GM12878 (cell line): Measurements from ENCODE around the gene PSAP. TPM values are rescaled to one million over a fixed set of nuclear protein-coding genes. Genes with fewer than 3 reads are reported as not detected.

Source experiments
- ATAC-seq: fragments of 200-7000 bp; cut with Tn5 transposase; 3 replicates; pipeline ENCODE4 v1.9.1; 2020; ENCODE audit warnings: mild to moderate bottlenecking, moderate library complexity
- BruUV-seq: library from RNA; stranded (reverse); fragments of 400-500 nt; replicated peaks from 2 replicates; lab custom pipeline; 2021; lab: Mats Ljungman, UMichigan
- CTCF ChIA-PET: fragments of 300-600 bp; sonication (Branson Sonifier 250); formaldehyde crosslinking; extraction: SDS; loops from one replicate; lab custom pipeline; 2021; ENCODE audit warnings: inconsistent platforms; lab: Yijun Ruan, JAX
- POLR2A ChIA-PET: fragments of 350-600 bp; formaldehyde crosslinking; extraction: SDS; loops from one replicate; lab custom pipeline; 2021; ENCODE audit warnings: inconsistent platforms; lab: Charles Lee
- RAD21 ChIA-PET: fragments of 300-600 bp; sonication (Branson Sonifier 250); formaldehyde crosslinking; loops from one replicate; lab custom pipeline; 2023; ENCODE audit warnings: antibody characterized with exemption; ENCODE audit not compliant: unreplicated experiment; lab: Charles Lee
- SMC1A ChIA-PET: fragments of 300-600 bp; sonication (Branson Sonifier 250); formaldehyde crosslinking; loops from one replicate; lab custom pipeline; 2023; ENCODE audit not compliant: unreplicated experiment, uncharacterized antibody; lab: Charles Lee
- DNase-seq: peaks from one replicate; pipeline ENCODE4 v3.0.0-alpha.2; 2011; ENCODE audit warnings: low read depth, low spot score
- FAIRE-seq: peaks from 3 replicates; lab custom pipeline; 2011; peaks lifted over from hg19 to GRCh38; lab: Jason Lieb, UNC
- H2AFZ ChIP-seq: 2 replicates; pipeline ENCODE4 v1.6.0; 2011; ENCODE audit warnings: low read depth, low read length, control low read depth; ENCODE audit not compliant: control insufficient read depth
- H3K27ac ChIP-seq: 2 replicates; pipeline ENCODE4 v1.5.1; 2011; ENCODE audit warnings: control low read depth; ENCODE audit not compliant: control insufficient read depth, insufficient read depth
- H3K27me3 ChIP-seq, 2 experiments: replicated peaks in 1 of 2; 2 replicates each; pipeline versions ENCODE4 v1.6.0 to v1.6.1; 2011; ENCODE audit warnings: low read length in 1 of 2; ENCODE audit not compliant: control insufficient read depth in 2 of 2, insufficient read depth in 2 of 2
- H3K36me3 ChIP-seq, 2 experiments: 2 replicates each; pipeline ENCODE4 v1.5.1; 2011; ENCODE audit warnings: low read length in 1 of 2; ENCODE audit not compliant: control insufficient read depth in 2 of 2, insufficient read depth in 2 of 2
- H3K4me1 ChIP-seq: 2 replicates; pipeline ENCODE4 v1.6.1; 2011; ENCODE audit warnings: mild to moderate bottlenecking, low read length, moderate library complexity, mixed read lengths; ENCODE audit not compliant: control insufficient read depth, insufficient read depth
- H3K4me2 ChIP-seq: 2 replicates; pipeline ENCODE4 v1.6.0; 2011; ENCODE audit warnings: control low read depth; ENCODE audit not compliant: control insufficient read depth, insufficient read depth
- H3K4me3 ChIP-seq: fragments of 200-600 bp; sonication (generic); 2 replicates; pipeline ENCODE4 v1.5.1; 2016
- H3K79me2 ChIP-seq: 2 replicates; pipeline ENCODE4 v1.6.0; 2011; ENCODE audit warnings: low read length; ENCODE audit not compliant: control insufficient read depth, insufficient read depth
- H3K9ac ChIP-seq: 2 replicates; pipeline ENCODE4 v1.8.0; 2011; ENCODE audit warnings: low read length, control low read depth, mixed read lengths; ENCODE audit not compliant: control insufficient read depth, insufficient read depth
- H3K9me3 ChIP-seq: replicated peaks from 3 replicates; pipeline ENCODE4 v1.5.1; 2011; ENCODE audit warnings: mild to moderate bottlenecking, low read length; ENCODE audit not compliant: control insufficient read depth, insufficient read depth
- H4K20me1 ChIP-seq: 2 replicates; pipeline ENCODE4 v1.6.0; 2011; ENCODE audit not compliant: control insufficient read depth, insufficient read depth
- BHLHE40 ChIP-seq, 2 experiments: fragments of 450-650 bp in 1 of 2; IDR thresholded peaks; 2 replicates each; pipeline ENCODE4 v1.6.1; 2011 to 2017; ENCODE audit warnings: low read depth in 2 of 2, borderline replicate concordance in 1 of 2, improper control_type of control experiment in 1 of 2, low read length in 1 of 2, mild to moderate bottlenecking in 1 of 2
- CBX3 ChIP-seq: fragments of 200-600 bp; sonication (generic); IDR thresholded peaks from 2 replicates; pipeline ENCODE4 v1.6.1; 2016; ENCODE audit warnings: low read depth, borderline replicate concordance
- CHD2 ChIP-seq: IDR thresholded peaks from 2 replicates; pipeline ENCODE4 v1.6.1; 2011; ENCODE audit warnings: low read depth, low read length, improper control_type of control experiment, borderline replicate concordance
- FOS ChIP-seq: IDR thresholded peaks from 3 replicates; pipeline ENCODE4 v1.6.1; 2011; ENCODE audit warnings: borderline replicate concordance; ENCODE audit not compliant: insufficient read length; ENCODE audit errors: extremely low read depth
- JUNB ChIP-seq: IDR thresholded peaks from 2 replicates; pipeline ENCODE4 v1.6.1; 2016; ENCODE audit warnings: antibody characterized with exemption, mild to moderate bottlenecking
- MTA2 ChIP-seq: fragments of 450-650 bp; IDR thresholded peaks from 2 replicates; pipeline ENCODE4 v1.6.1; 2016; ENCODE audit warnings: low read depth, mild to moderate bottlenecking, moderate library complexity
- MYB ChIP-seq: fragments of 150-350 bp; IDR thresholded peaks from 2 replicates; pipeline ENCODE4 v1.6.1; 2014; ENCODE audit warnings: mild to moderate bottlenecking, low read depth, low read length, borderline replicate concordance
- NBN ChIP-seq: fragments of 450-650 bp; IDR thresholded peaks from 2 replicates; pipeline ENCODE4 v1.6.1; 2016
- POLR2AphosphoS5 ChIP-seq: IDR thresholded peaks from 2 replicates; pipeline ENCODE4 v1.6.1; 2011; ENCODE audit warnings: mild to moderate bottlenecking, low read length, inconsistent platforms
- RAD21 ChIP-seq: IDR thresholded peaks from 2 replicates; pipeline ENCODE4 v1.6.1; 2011; ENCODE audit warnings: mild to moderate bottlenecking, low read depth, low read length, moderate library complexity; ENCODE audit not compliant: insufficient read depth
- RCOR1 ChIP-seq: conservative IDR thresholded peaks from 2 replicates; pipeline ENCODE4 v1.6.1; 2012; ENCODE audit warnings: low read depth, low read length, improper control_type of control experiment
- TCF7 ChIP-seq: IDR thresholded peaks from 2 replicates; pipeline ENCODE4 v1.6.1; 2014; ENCODE audit warnings: antibody characterized with exemption, borderline replicate concordance
- WRNIP1 ChIP-seq: IDR thresholded peaks from 2 replicates; pipeline ENCODE4 v1.6.1; 2011; ENCODE audit warnings: low read depth, low read length, improper control_type of control experiment, borderline replicate concordance
- ZNF217 ChIP-seq: fragments of 450-650 bp; IDR thresholded peaks from 2 replicates; pipeline ENCODE4 v1.6.1; 2017; ENCODE audit warnings: antibody characterized with exemption, mild to moderate bottlenecking
- ZNF24 ChIP-seq: fragments of 450-650 bp; IDR thresholded peaks from 2 replicates; pipeline ENCODE4 v1.6.1; 2017; ENCODE audit warnings: antibody characterized with exemption, mild to moderate bottlenecking
- WGBS: methylation state at CpG from one replicate; pipeline ENCODE4 v1.1.6; 2016; ENCODE audit warnings: low lambda C conversion rate; ENCODE audit not compliant: insufficient replicate concordance, insufficient coverage; ENCODE audit errors: missing lambda C conversion rate; 5-methylcytosine and 5-hydroxymethylcytosine counted together
- in situ Hi-C: fragments of 300-500 bp; cut with MboI; formaldehyde crosslinking; loops from 9 replicates; pipeline ENCODE4 v1.14.3; 2018; ENCODE audit warnings: mixed read lengths
- intact Hi-C: fragments of 100-400 bp; cut with micrococcal nuclease; formaldehyde crosslinking; loops from one replicate; pipeline ENCODE4 v1.14.2; 2022; ENCODE audit not compliant: unreplicated experiment
- polyA plus RNA-seq, 11 experiments: library from polyadenylated mRNA; depleted of rRNA in 4 of 11; unstranded in 6 of 11; stranded (reverse) in 5 of 11; fragments of >200 nt; fragmentation: Nextera tagmentation in 4 of 11; fragmentation: Illumina TruSeq in 1 of 11; extraction: Ambion mirVana in 4 of 11; extraction: Trizol in 1 of 11; gene quantifications; 1 replicate in 1 of 11; 2 replicates in 10 of 11; pipeline versions ENCODE4 v1.2.1 to v1.2.3, GENCODE V29; 2011 to 2016; ENCODE audit warnings: inconsistent platforms in 2 of 11, missing spikeins in 2 of 11, low read depth in 1 of 11
- total RNA-seq, 4 experiments: library from RNA; depleted of rRNA in 3 of 4; stranded (reverse); fragments of >200 nt in 3 of 4; fragmentation: Illumina TruSeq in 1 of 4; extraction: Trizol in 1 of 4; gene quantifications; 2 replicates each; pipeline versions ENCODE4 v1.2.1 to v1.2.3, GENCODE V29; 2013 to 2021
- TF ChIP-seq, protein P1 (sequence below): fragments of 450-650 bp; IDR thresholded peaks from 2 replicates; pipeline ENCODE4 v1.6.1; 2016; ENCODE audit warnings: mild to moderate bottlenecking
- TF ChIP-seq, protein P2 (sequence below): IDR thresholded peaks from 2 replicates; pipeline ENCODE4 v1.6.1; 2011; ENCODE audit warnings: borderline replicate concordance, low read depth, mild to moderate bottlenecking, moderate library complexity, mixed read lengths, low read length; ENCODE audit not compliant: insufficient read depth; ENCODE audit errors: extremely low read length

The PSAP gene
- total and polyA plus RNA-seq, 10 of the 15 experiments (the other 5 are each of a cell fraction or from before 2014, with no cell fraction given), result 178 to 336 (median 286) TPM

GRCh38 chr10:71821909-71822763, 28.9 kb downstream of the PSAP start (continued):
- no peak for TF ChIP-seq TCF7
- TF ChIP-seq MTA2, result no peak
- TF ChIP-seq JUNB, result no peak
- no peak for TF ChIP-seq RCOR1
- TF ChIP-seq POLR2AphosphoS5, result no peak
- no peak for TF ChIP-seq BHLHE40 (IDR thresholded peaks at IDR 0.05; ENCODE audit: borderline replicate concordance in 1 of 2, low read depth in 2 of 2, low read length in 1 of 2)

DNA sequence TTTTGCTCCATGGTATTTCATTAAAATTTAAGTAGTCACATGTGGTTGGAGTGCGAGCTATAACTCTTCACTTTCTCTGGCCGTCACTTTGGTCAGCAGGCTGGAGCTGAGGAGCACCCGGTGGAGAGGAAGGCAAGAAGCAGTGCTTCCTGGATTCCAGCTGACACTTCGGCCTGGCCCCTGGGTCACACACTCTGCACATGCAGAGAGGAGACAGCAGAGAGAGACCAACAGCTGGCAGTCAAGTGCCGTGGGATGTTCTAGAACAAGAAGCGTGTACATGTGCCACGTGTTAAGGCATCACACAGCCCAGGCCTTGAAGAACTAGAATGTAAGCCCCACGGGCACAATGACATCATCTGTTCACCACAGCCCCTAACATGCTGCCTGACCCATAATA, 30.1 kb downstream of the PSAP start:
- intact Hi-C loops, result no loop called here
- ATAC-seq (no peak), FAIRE-seq (no peak), DNase-seq (no peak)
- 97% methylated on average over 8 of the region's 8 CpGs for WGBS
- SMC1A ChIA-PET, result no interaction called here
- no peak overlapping the region for H3K4me2 ChIP-seq
- H4K20me1 ChIP-seq, result no peaks in the 10 kb centered on the region
- no peak overlapping the region for H2AFZ ChIP-seq
- no peak overlapping the region for H3K4me3 ChIP-seq
- no peaks in the 10 kb centered on the region for H3K27me3 ChIP-seq
- POLR2A ChIA-PET, result interaction anchor here (0.6 kb wide), 1 partner anchor 8 kb away, joined by 3 read pairs; no protein-coding TSS in a partner anchor
- H3K9ac ChIP-seq, result no peak overlapping the region
- CTCF ChIA-PET, result interaction anchor here (1.0 kb wide), 1 partner anchor 125 kb away, joined by 3 read pairs; no protein-coding TSS in a partner anchor
- peaks cover 43 to 55% of the 10 kb centered on the region in 2 experiments for H3K36me3 ChIP-seq
- in situ Hi-C loops, result no loop called here
- TF ChIP-seq FOS (no peak), WRNIP1 (no peak), ZNF24 (no peak), RAD21 (no peak), CHD2 (no peak), CBX3 (no peak), NBN (no peak), ZNF217 (no peak), MYB (no peak)
- TF ChIP-seq, protein P1, sequence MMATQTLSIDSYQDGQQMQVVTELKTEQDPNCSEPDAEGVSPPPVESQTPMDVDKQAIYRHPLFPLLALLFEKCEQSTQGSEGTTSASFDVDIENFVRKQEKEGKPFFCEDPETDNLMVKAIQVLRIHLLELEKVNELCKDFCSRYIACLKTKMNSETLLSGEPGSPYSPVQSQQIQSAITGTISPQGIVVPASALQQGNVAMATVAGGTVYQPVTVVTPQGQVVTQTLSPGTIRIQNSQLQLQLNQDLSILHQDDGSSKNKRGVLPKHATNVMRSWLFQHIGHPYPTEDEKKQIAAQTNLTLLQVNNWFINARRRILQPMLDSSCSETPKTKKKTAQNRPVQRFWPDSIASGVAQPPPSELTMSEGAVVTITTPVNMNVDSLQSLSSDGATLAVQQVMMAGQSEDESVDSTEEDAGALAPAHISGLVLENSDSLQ, result no peak
- TF ChIP-seq, protein P2, sequence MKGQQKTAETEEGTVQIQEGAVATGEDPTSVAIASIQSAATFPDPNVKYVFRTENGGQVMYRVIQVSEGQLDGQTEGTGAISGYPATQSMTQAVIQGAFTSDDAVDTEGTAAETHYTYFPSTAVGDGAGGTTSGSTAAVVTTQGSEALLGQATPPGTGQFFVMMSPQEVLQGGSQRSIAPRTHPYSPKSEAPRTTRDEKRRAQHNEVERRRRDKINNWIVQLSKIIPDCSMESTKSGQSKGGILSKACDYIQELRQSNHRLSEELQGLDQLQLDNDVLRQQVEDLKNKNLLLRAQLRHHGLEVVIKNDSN, result no peak
- RAD21 ChIA-PET, result interaction anchor here (0.6 kb wide), 1 partner anchor 17 kb away, joined by 3 read pairs; no protein-coding TSS in a partner anchor
- no peaks in the 10 kb centered on the region for H3K4me1 ChIP-seq
- no peaks in the 10 kb centered on the region for H3K9me3 ChIP-seq
- no TSS peak for BruUV-seq
- H3K79me2 ChIP-seq, result no peaks in the 10 kb centered on the region
- H3K27ac ChIP-seq, result no peak overlapping the region
